ENCODE measurements around the gene TPO. TPM values are rescaled to one million over a fixed set of nuclear protein-coding genes. Genes with fewer than 3 reads are reported as not detected.

Gene TPO
- total RNA-seq, 1 experiment from 2014 or later, result not detected

DNA sequence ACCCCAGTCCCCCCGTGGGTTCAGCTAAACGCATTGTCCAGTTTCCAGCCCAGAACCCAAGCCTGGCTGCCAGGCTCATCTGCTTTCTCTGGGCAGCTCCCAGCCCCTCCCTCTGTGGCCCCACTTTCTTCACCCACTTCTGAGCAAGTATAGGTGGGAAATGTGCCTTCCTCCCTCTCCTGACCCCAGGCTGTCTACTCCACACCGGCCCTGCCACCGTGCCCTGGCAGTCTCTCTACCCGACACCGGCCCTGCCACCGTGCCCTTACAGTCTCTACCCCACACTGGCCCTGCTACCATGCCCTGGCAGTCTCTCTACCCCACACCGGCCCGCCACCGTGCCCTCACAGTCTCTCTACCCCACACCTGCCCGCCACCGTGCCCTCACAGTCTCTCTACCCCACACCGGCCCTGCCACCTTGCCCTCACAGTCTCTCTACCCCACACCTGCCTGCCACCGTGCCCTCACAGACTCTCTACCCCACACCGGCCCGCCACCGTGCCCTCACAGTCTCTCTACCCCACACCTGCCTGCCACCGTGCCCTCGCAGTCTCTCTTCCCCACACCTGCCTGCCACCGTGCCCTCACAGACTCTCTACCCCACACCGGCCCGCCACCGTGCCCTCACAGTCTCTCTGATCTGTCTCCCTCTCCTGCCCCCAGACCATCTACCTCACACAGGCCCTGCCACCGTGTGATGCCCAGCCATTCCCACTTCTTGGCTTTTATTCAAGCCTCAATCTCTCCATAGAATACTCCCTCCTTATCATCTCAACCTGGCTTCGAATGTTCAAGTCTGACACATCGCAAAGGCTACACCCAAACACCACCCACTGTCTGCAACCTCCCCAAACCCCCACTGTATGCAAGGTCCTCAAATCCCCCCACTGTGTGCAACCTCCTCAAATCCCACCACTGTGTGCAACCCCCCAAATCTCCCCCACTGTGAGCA is 108.9 kb downstream of the TPO start:
- Histone ChIP-seq H3K9me3 (ENCODE audit: insufficient read depth, low read depth) (no peaks in the 10 kb centered on the region), H2AFZ (no peak overlapping the region), H3K4me2 (no peak overlapping the region), H3K27me3 (ENCODE audit: insufficient read depth, low read depth) (peaks cover 26% of the 10 kb centered on the region), H3F3A (ENCODE audit: insufficient read depth, low read depth) (no peaks in the 10 kb centered on the region), H3K27ac (no peak overlapping the region), H3K9me2 (ENCODE audit: insufficient read depth) (no peaks in the 10 kb centered on the region), H4K20me1 (ENCODE audit: insufficient read depth) (no peaks in the 10 kb centered on the region), H3K4me1 (replicated peaks; ENCODE audit: insufficient read depth) (no peaks in the 10 kb centered on the region), H3K36me3 (ENCODE audit: low read depth) (no peaks in the 10 kb centered on the region), H3K79me2 (ENCODE audit: low read depth) (no peaks in the 10 kb centered on the region), H3K4me3 (no peak overlapping the region)
- ChIA-PET POLR2A (ENCODE audit: unreplicated experiment) (no interaction called here), CTCF (no interaction called here)
- BruUV-seq (replicated peaks), result no TSS peak
- intact Hi-C loops (cut with micrococcal nuclease; ENCODE audit: unreplicated experiment), result no loop called here
- DNase-seq, result no peak
- TF ChIP-seq, protein P1, sequence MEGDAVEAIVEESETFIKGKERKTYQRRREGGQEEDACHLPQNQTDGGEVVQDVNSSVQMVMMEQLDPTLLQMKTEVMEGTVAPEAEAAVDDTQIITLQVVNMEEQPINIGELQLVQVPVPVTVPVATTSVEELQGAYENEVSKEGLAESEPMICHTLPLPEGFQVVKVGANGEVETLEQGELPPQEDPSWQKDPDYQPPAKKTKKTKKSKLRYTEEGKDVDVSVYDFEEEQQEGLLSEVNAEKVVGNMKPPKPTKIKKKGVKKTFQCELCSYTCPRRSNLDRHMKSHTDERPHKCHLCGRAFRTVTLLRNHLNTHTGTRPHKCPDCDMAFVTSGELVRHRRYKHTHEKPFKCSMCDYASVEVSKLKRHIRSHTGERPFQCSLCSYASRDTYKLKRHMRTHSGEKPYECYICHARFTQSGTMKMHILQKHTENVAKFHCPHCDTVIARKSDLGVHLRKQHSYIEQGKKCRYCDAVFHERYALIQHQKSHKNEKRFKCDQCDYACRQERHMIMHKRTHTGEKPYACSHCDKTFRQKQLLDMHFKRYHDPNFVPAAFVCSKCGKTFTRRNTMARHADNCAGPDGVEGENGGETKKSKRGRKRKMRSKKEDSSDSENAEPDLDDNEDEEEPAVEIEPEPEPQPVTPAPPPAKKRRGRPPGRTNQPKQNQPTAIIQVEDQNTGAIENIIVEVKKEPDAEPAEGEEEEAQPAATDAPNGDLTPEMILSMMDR (conservative IDR thresholded peaks at IDR 0.05), result no peak
- no peak for TF ChIP-seq EZH2 (IDR thresholded peaks at IDR 0.05; ENCODE audit: low read depth)

DNA sequence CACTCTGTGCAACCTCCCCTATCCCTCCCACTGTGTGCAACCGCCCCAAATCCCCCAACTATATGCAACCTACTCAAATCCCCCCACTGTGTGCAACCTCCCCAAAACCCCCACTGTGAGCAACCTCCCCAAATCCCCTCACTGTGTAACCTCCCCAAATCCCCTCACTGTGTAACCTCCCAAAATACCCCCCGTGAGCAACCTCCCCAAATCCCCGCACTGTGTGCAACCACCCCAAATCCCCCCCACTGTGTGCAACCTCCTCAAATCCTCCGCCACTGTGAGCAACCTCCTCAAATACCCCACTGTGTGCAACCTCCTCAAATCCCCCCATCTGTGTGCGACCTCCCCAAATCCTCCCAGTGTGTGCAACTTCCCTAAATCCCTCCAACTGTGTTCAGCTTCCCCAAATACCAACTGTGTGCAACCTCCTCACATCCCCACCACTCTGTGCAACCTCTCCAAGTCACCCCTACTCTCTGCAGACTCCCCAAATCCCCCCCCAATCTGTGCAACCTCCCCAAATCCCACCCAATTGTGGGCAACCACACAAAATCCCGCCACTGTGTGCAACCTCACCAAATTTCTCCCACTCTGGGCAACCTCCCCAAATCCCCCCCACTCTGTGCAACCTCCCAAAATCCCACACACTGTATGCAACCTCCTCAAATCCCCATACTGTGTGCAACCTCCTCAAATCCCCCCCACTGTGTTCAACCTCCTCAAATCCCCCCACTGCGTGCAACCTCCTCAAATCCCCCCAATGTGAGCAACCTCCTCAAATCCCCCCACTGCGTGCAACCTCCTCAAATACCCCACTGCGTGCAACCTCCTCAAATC is 114.1 kb downstream of the TPO start:
- no peaks in the 10 kb centered on the region for H3K9me2 ChIP-seq (ENCODE audit: insufficient read depth)
- no peak overlapping the region for H3K4me3 ChIP-seq
- H3K79me2 ChIP-seq (ENCODE audit: low read depth), result no peaks in the 10 kb centered on the region
- no peaks in the 10 kb centered on the region for H4K20me1 ChIP-seq (ENCODE audit: insufficient read depth)
- no peaks in the 10 kb centered on the region for H3K27me3 ChIP-seq (ENCODE audit: insufficient read depth, low read depth)
- intact Hi-C loops (cut with micrococcal nuclease; ENCODE audit: unreplicated experiment), result no loop called here
- CTCF ChIA-PET, result no interaction called here
- DNase-seq, result no peak
- no peak overlapping the region for H3K4me2 ChIP-seq
- no TSS peak for BruUV-seq (replicated peaks)
- H3K27ac ChIP-seq, result no peak overlapping the region
- no peaks in the 10 kb centered on the region for H3F3A ChIP-seq (ENCODE audit: insufficient read depth, low read depth)
- H3K4me1 ChIP-seq (replicated peaks; ENCODE audit: insufficient read depth), result no peaks in the 10 kb centered on the region
- no peaks in the 10 kb centered on the region for H3K9me3 ChIP-seq (ENCODE audit: insufficient read depth, low read depth)
- no peak overlapping the region for H2AFZ ChIP-seq
- H3K36me3 ChIP-seq (ENCODE audit: low read depth), result no peaks in the 10 kb centered on the region
- POLR2A ChIA-PET (ENCODE audit: unreplicated experiment), result no interaction called here
- TF ChIP-seq, protein P1 (conservative IDR thresholded peaks at IDR 0.05), result no peak
- no peak for TF ChIP-seq EZH2 (IDR thresholded peaks at IDR 0.05; ENCODE audit: low read depth)

GRCh38 chr2:1528273-1529064 is 115.2 kb downstream of the TPO start:
- DNase-seq, result no peak
- no peaks in the 10 kb centered on the region for H3K9me2 ChIP-seq (ENCODE audit: insufficient read depth)
- no peak overlapping the region for H3K4me2 ChIP-seq
- H3K27ac ChIP-seq, result no peak overlapping the region
- TF ChIP-seq, protein P1 (conservative IDR thresholded peaks at IDR 0.05), result no peak
- no peak for TF ChIP-seq EZH2 (IDR thresholded peaks at IDR 0.05; ENCODE audit: low read depth)
- BruUV-seq (replicated peaks), result no TSS peak
- ChIA-PET CTCF (no interaction called here), POLR2A (ENCODE audit: unreplicated experiment) (no interaction called here)
- H4K20me1 ChIP-seq (ENCODE audit: insufficient read depth), result no peaks in the 10 kb centered on the region
- no peaks in the 10 kb centered on the region for H3K36me3 ChIP-seq (ENCODE audit: low read depth)
- no peaks in the 10 kb centered on the region for H3K79me2 ChIP-seq (ENCODE audit: low read depth)
- no peaks in the 10 kb centered on the region for H3K27me3 ChIP-seq (ENCODE audit: insufficient read depth, low read depth)
- H3K4me1 ChIP-seq (replicated peaks; ENCODE audit: insufficient read depth), result no peaks in the 10 kb centered on the region
- no peak overlapping the region for H2AFZ ChIP-seq
- no peaks in the 10 kb centered on the region for H3F3A ChIP-seq (ENCODE audit: insufficient read depth, low read depth)
- intact Hi-C loops (cut with micrococcal nuclease; ENCODE audit: unreplicated experiment), result no loop called here
- H3K9me3 ChIP-seq (ENCODE audit: insufficient read depth, low read depth), result no peaks in the 10 kb centered on the region
- no peak overlapping the region for H3K4me3 ChIP-seq
